IMR-90 (cell line): ENCODE data around the gene INPP5F. TPM values are rescaled to one million over a fixed set of nuclear protein-coding genes. Genes with fewer than 3 reads are reported as not detected.

Experiments
- ATAC-seq: fragments of 200-7000 bp; cut with Tn5 transposase; 2 replicates; pipeline ENCODE4 v1.9.1; 2020; ENCODE audit warnings: low read depth, mild to moderate bottlenecking, moderate library complexity
- BruUV-seq: library from RNA; stranded (reverse); fragments of 400-500 nt; replicated peaks from 2 replicates; lab custom pipeline; 2021; lab: Mats Ljungman, UMichigan
- CTCF ChIA-PET: fragments of 300-600 bp; formaldehyde crosslinking; extraction: SDS; loops from one replicate; lab custom pipeline; 2021; ENCODE audit warnings: antibody characterized with exemption; lab: Yijun Ruan, JAX
- POLR2A ChIA-PET: fragments of 300-600 bp; sonication (Branson Sonifier 250); formaldehyde crosslinking; loops from one replicate; lab custom pipeline; 2022; ENCODE audit warnings: antibody characterized with exemption; ENCODE audit not compliant: unreplicated experiment; lab: Charles Lee
- DNase-seq: peaks from one replicate; pipeline ENCODE4 v3.0.0; 2013
- H2AFZ ChIP-seq: replicated peaks from 2 replicates; pipeline ENCODE3; 2013; ENCODE audit warnings: low read length, mild to moderate bottlenecking; ENCODE audit not compliant: poor library complexity
- H2AK5ac ChIP-seq: 2 replicates; pipeline ENCODE4 v1.6.1; 2013; ENCODE audit warnings: low read depth, low read length, inconsistent platforms
- H2AK9ac ChIP-seq: replicated peaks from 2 replicates; pipeline ENCODE3; 2013; ENCODE audit warnings: mild to moderate bottlenecking, low read depth, low read length, moderate library complexity; ENCODE audit not compliant: poor library complexity
- H2BK120ac ChIP-seq: 2 replicates; pipeline ENCODE4 v1.6.1; 2013; ENCODE audit warnings: low read depth, low read length, inconsistent platforms
- H2BK15ac ChIP-seq: 3 replicates; pipeline ENCODE4 v1.6.1; 2013; ENCODE audit warnings: low read depth, low read length, inconsistent platforms
- H2BK20ac ChIP-seq: 2 replicates; pipeline ENCODE4 v1.6.1; 2013; ENCODE audit warnings: low read depth, mild to moderate bottlenecking, inconsistent platforms, low read length, moderate library complexity
- H2BK5ac ChIP-seq: 2 replicates; pipeline ENCODE4 v1.6.1; 2013; ENCODE audit warnings: mild to moderate bottlenecking, low read depth, low read length, inconsistent platforms; ENCODE audit not compliant: poor library complexity, severe bottlenecking
- H3K14ac ChIP-seq: replicated peaks from 2 replicates; pipeline ENCODE4 v1.6.1; 2013; ENCODE audit warnings: low read depth, low read length, inconsistent platforms
- H3K18ac ChIP-seq: 2 replicates; pipeline ENCODE4 v1.6.1; 2013; ENCODE audit warnings: low read depth, low read length, control low read depth
- H3K23ac ChIP-seq: 2 replicates; pipeline ENCODE4 v1.6.1; 2013; ENCODE audit warnings: low read depth, low read length, inconsistent platforms
- H3K27ac ChIP-seq: 2 replicates; pipeline ENCODE4 v1.5.1; 2013; ENCODE audit warnings: mild to moderate bottlenecking, control low read depth, low read length; ENCODE audit not compliant: insufficient read depth
- H3K27me3 ChIP-seq: 2 replicates; pipeline ENCODE4 v1.6.1; 2013; ENCODE audit warnings: low read length; ENCODE audit not compliant: control insufficient read depth, insufficient read depth
- H3K36me3 ChIP-seq: 2 replicates; pipeline ENCODE4 v1.6.1; 2013; ENCODE audit warnings: low read length, mixed read lengths; ENCODE audit not compliant: control insufficient read depth, insufficient read depth
- H3K4ac ChIP-seq: 2 replicates; pipeline ENCODE4 v1.6.1; 2013; ENCODE audit warnings: low read depth, low read length, inconsistent platforms
- H3K4me1 ChIP-seq: 2 replicates; pipeline ENCODE4 v1.6.1; 2013; ENCODE audit warnings: low read length, mixed read lengths; ENCODE audit not compliant: control insufficient read depth, insufficient read depth
- H3K4me2 ChIP-seq: 2 replicates; pipeline ENCODE4 v1.6.1; 2013; ENCODE audit warnings: low read depth, mild to moderate bottlenecking, control low read depth, low read length, moderate library complexity
- H3K4me3 ChIP-seq: 2 replicates; pipeline ENCODE4 v1.5.1; 2013; ENCODE audit warnings: low read depth, mild to moderate bottlenecking, control low read depth, low read length, moderate library complexity; ENCODE audit not compliant: insufficient read depth
- H3K56ac ChIP-seq: 2 replicates; pipeline ENCODE4 v1.6.1; 2013; ENCODE audit warnings: low read length, inconsistent platforms; ENCODE audit not compliant: insufficient read depth; ENCODE audit errors: extremely low read depth
- H3K79me1 ChIP-seq, 2 experiments: 2 replicates each; pipeline ENCODE4 v1.6.1; 2013; ENCODE audit warnings: low read length in 2 of 2, inconsistent platforms in 1 of 2, low read depth in 1 of 2
- H3K9ac ChIP-seq: 2 replicates; pipeline ENCODE4 v1.6.1; 2013; ENCODE audit warnings: low read depth, low read length, control low read depth
- H3K9me1 ChIP-seq: 2 replicates; pipeline ENCODE4 v1.6.1; 2013; ENCODE audit warnings: low read length, inconsistent platforms; ENCODE audit not compliant: insufficient read depth
- H3K9me3 ChIP-seq: 2 replicates; pipeline ENCODE4 v1.6.1; 2013; ENCODE audit warnings: low read length; ENCODE audit not compliant: control insufficient read depth, insufficient read depth
- H4K20me1 ChIP-seq: 2 replicates; pipeline ENCODE4 v1.6.1; 2013; ENCODE audit warnings: low read length, inconsistent platforms; ENCODE audit not compliant: insufficient read depth
- H4K5ac ChIP-seq: 2 replicates; pipeline ENCODE4 v1.6.1; 2013; ENCODE audit warnings: mild to moderate bottlenecking, low read depth, low read length, control low read depth
- H4K8ac ChIP-seq, 2 experiments: 2 replicates each; pipeline ENCODE4 v1.6.1; 2013; ENCODE audit warnings: low read depth in 2 of 2, low read length in 2 of 2, control low read depth in 1 of 2, inconsistent platforms in 1 of 2
- H4K91ac ChIP-seq: 2 replicates; pipeline ENCODE4 v1.6.1; 2013; ENCODE audit warnings: low read depth, low read length, inconsistent platforms; ENCODE audit not compliant: insufficient read depth
- CEBPB ChIP-seq: IDR thresholded peaks from 2 replicates; pipeline ENCODE4 v1.6.1; 2012; ENCODE audit warnings: low read depth, low read length, improper control_type of control experiment
- CHD1 ChIP-seq: IDR thresholded peaks from 2 replicates; pipeline ENCODE4 v1.6.1; 2012; ENCODE audit warnings: low read depth, low read length, improper control_type of control experiment
- MXI1 ChIP-seq: IDR thresholded peaks from 2 replicates; pipeline ENCODE4 v1.6.1; 2012; ENCODE audit warnings: low read depth, mild to moderate bottlenecking, low read length, moderate library complexity, borderline replicate concordance
- NFE2L2 ChIP-seq: fragments of 150-350 bp; IDR thresholded peaks from 2 replicates; pipeline ENCODE4 v1.6.1; 2016; ENCODE audit warnings: low read depth, mild to moderate bottlenecking, low read length
- POLR2A ChIP-seq: IDR thresholded peaks from 2 replicates; pipeline ENCODE4 v1.6.1; 2012; ENCODE audit warnings: mild to moderate bottlenecking, low read depth, low read length
- RAD21 ChIP-seq: IDR thresholded peaks from 2 replicates; pipeline ENCODE4 v1.6.1; 2012; ENCODE audit warnings: low read length, improper control_type of control experiment
- RCOR1 ChIP-seq: IDR thresholded peaks from 2 replicates; pipeline ENCODE4 v1.6.1; 2012; ENCODE audit warnings: mild to moderate bottlenecking, low read length, improper control_type of control experiment; ENCODE audit not compliant: insufficient replicate concordance
- RFX5 ChIP-seq: IDR thresholded peaks from 2 replicates; pipeline ENCODE4 v1.8.0; 2012; ENCODE audit warnings: low read depth, mild to moderate bottlenecking, low read length, moderate library complexity
- SMC3 ChIP-seq: fragments of 150-350 bp; IDR thresholded peaks from 2 replicates; pipeline ENCODE4 v1.6.1; 2016; ENCODE audit warnings: low read depth, mild to moderate bottlenecking, antibody characterized with exemption, low read length, moderate library complexity
- WGBS, 2 experiments: methylation state at CpG; one replicate each; pipeline versions ENCODE4 v1.1.5 to v1.1.7; 2013; ENCODE audit warnings: missing lambda C conversion rate in 2 of 2; ENCODE audit not compliant: insufficient read length in 1 of 2; ENCODE audit errors: extremely low coverage in 2 of 2; 5-methylcytosine and 5-hydroxymethylcytosine counted together
- dilution Hi-C: fragments of 300-500 bp; cut with HindIII; formaldehyde crosslinking; loops from one replicate; pipeline ENCODE4 v1.14.3; 2018; ENCODE audit warnings: low sequenced_read_pairs; ENCODE audit not compliant: unreplicated experiment
- in situ Hi-C: fragments of 300-500 bp; cut with MboI; formaldehyde crosslinking; loops from 3 replicates; pipeline ENCODE4 v1.14.3; 2019; ENCODE audit warnings: low sequenced_read_pairs, inconsistent platforms, mixed read lengths
- intact Hi-C: fragments of 100-400 bp; cut with micrococcal nuclease; formaldehyde crosslinking; loops from 2 replicates; pipeline ENCODE4 v1.10.0; 2022
- polyA plus RNA-seq, 3 experiments: library from polyadenylated mRNA; depleted of rRNA; stranded (reverse); fragments of >200 nt; gene quantifications; 2 replicates each; pipeline ENCODE4 v1.2.3, GENCODE V29; 2012; ENCODE audit warnings: low replicate concordance in 1 of 3
- total RNA-seq: library from RNA; depleted of rRNA; stranded (reverse); fragments of >200 nt; gene quantifications from 2 replicates; pipeline ENCODE4 v1.2.3, GENCODE V29; 2012
- TF ChIP-seq, protein P1 (sequence below): fragments of 150-350 bp; IDR thresholded peaks from 2 replicates; pipeline ENCODE4 v1.6.1; 2017; ENCODE audit warnings: mild to moderate bottlenecking, antibody characterized with exemption, low read length, low read depth
- TF ChIP-seq, protein P2 (sequence below): conservative IDR thresholded peaks from 2 replicates; pipeline ENCODE4 v1.5.1; 2012; ENCODE audit warnings: mild to moderate bottlenecking, low read depth, low read length, improper control_type of control experiment

INPP5F gene
- total and polyA plus RNA-seq, 2 of the 4 experiments (the other 2 are of a cell fraction): 19.0 to 29.6 TPM

DNA sequence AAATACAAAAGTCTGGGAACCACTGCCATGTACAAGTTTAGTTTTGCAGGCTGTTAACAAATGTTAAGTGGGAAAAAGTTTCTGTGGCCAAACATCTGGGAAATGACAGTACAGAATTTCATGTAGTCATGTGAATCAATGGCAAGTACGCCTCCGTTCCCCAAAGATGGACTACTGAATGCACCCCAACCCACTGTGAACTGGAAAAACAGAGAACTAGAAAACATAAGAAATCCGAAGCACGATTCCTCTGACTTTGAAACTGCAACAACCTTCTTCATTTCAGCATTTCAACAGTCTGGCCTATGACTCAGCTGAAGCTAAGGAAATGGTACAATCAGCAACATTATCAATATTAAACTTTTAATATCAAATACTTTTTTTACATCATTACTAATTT lies 105.0 kb downstream of the INPP5F start:
- H3K56ac ChIP-seq: no peak overlapping the region
- H3K36me3 ChIP-seq: peaks cover 42% of the 10 kb centered on the region
- intact Hi-C loops (no loop called here), in situ Hi-C loops (no loop called here), dilution Hi-C loops (no loop called here)
- H3K4me1 ChIP-seq: no peaks in the 10 kb centered on the region
- no peak overlapping the region for H3K18ac ChIP-seq
- H3K4me3 ChIP-seq: no peak overlapping the region
- no peak overlapping the region for H3K9ac ChIP-seq
- H2BK120ac ChIP-seq: no peak overlapping the region
- H2BK15ac ChIP-seq: no peak overlapping the region
- TF ChIP-seq RAD21 (no peak), CEBPB (no peak), NFE2L2 (no peak), POLR2A (no peak), MXI1 (no peak), RFX5 (no peak), SMC3 (no peak), RCOR1 (no peak), CHD1 (no peak)
- TF ChIP-seq, protein P1, sequence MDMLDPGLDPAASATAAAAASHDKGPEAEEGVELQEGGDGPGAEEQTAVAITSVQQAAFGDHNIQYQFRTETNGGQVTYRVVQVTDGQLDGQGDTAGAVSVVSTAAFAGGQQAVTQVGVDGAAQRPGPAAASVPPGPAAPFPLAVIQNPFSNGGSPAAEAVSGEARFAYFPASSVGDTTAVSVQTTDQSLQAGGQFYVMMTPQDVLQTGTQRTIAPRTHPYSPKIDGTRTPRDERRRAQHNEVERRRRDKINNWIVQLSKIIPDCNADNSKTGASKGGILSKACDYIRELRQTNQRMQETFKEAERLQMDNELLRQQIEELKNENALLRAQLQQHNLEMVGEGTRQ: no peak
- TF ChIP-seq, protein P2, sequence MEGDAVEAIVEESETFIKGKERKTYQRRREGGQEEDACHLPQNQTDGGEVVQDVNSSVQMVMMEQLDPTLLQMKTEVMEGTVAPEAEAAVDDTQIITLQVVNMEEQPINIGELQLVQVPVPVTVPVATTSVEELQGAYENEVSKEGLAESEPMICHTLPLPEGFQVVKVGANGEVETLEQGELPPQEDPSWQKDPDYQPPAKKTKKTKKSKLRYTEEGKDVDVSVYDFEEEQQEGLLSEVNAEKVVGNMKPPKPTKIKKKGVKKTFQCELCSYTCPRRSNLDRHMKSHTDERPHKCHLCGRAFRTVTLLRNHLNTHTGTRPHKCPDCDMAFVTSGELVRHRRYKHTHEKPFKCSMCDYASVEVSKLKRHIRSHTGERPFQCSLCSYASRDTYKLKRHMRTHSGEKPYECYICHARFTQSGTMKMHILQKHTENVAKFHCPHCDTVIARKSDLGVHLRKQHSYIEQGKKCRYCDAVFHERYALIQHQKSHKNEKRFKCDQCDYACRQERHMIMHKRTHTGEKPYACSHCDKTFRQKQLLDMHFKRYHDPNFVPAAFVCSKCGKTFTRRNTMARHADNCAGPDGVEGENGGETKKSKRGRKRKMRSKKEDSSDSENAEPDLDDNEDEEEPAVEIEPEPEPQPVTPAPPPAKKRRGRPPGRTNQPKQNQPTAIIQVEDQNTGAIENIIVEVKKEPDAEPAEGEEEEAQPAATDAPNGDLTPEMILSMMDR: no peak
- DNase-seq (no peak), ATAC-seq (no peak)
- ChIA-PET CTCF (interaction anchor here (1.1 kb wide), 1 partner anchor 80 kb away, joined by 6 read pairs; no protein-coding TSS in a partner anchor), POLR2A (no interaction called here)
- no peak overlapping the region for H3K4me2 ChIP-seq
- peaks cover 5% of the 10 kb centered on the region for H3K9me1 ChIP-seq
- no peak overlapping the region for H2BK5ac ChIP-seq
- H3K9me3 ChIP-seq: no peaks in the 10 kb centered on the region
- no TSS peak for BruUV-seq
- no peak overlapping the region for H2BK20ac ChIP-seq
- H2AFZ ChIP-seq: no peak overlapping the region
- H4K20me1 ChIP-seq: no peaks in the 10 kb centered on the region
- no peaks in the 10 kb centered on the region for H3K27me3 ChIP-seq
- H4K5ac ChIP-seq: no peak overlapping the region
- no peak overlapping the region for H2AK9ac ChIP-seq
- no peak overlapping the region for H4K8ac ChIP-seq
- no peak overlapping the region for H3K14ac ChIP-seq
- H3K27ac ChIP-seq: no peak overlapping the region
- H3K4ac ChIP-seq: no peak overlapping the region
- no peak overlapping the region for H2AK5ac ChIP-seq
- WGBS, 2 experiments: no CpG with 5 or more reads among the region's 4 CpGs
- peaks cover 7 to 8% of the 10 kb centered on the region in 2 experiments; a peak in 3 of 4 replicates for H3K79me1 ChIP-seq
- no peak overlapping the region for H3K23ac ChIP-seq
- no peak overlapping the region for H4K91ac ChIP-seq
